Neural progenitor cell (in vitro differentiated cells): ENCODE data around the gene ZNF423.

Experiments
- EZH2phosphoT487 ChIP-seq: fragments of 200-600 bp; sonication (generic); IDR thresholded peaks from 2 replicates; pipeline ENCODE4 v1.6.1; 2017; ENCODE audit warnings: antibody characterized with exemption
- TF ChIP-seq, protein P1 (sequence below): fragments of 200-600 bp; sonication (generic); IDR thresholded peaks from 2 replicates; pipeline ENCODE4 v1.5.1; 2017; ENCODE audit warnings: antibody characterized with exemption, mild to moderate bottlenecking

GRCh38 chr16:49583911-49584310, 272.0 kb downstream of the ZNF423 start:
- TF ChIP-seq, protein P1, sequence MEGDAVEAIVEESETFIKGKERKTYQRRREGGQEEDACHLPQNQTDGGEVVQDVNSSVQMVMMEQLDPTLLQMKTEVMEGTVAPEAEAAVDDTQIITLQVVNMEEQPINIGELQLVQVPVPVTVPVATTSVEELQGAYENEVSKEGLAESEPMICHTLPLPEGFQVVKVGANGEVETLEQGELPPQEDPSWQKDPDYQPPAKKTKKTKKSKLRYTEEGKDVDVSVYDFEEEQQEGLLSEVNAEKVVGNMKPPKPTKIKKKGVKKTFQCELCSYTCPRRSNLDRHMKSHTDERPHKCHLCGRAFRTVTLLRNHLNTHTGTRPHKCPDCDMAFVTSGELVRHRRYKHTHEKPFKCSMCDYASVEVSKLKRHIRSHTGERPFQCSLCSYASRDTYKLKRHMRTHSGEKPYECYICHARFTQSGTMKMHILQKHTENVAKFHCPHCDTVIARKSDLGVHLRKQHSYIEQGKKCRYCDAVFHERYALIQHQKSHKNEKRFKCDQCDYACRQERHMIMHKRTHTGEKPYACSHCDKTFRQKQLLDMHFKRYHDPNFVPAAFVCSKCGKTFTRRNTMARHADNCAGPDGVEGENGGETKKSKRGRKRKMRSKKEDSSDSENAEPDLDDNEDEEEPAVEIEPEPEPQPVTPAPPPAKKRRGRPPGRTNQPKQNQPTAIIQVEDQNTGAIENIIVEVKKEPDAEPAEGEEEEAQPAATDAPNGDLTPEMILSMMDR = no peak
- TF ChIP-seq EZH2phosphoT487 = no peak
